PFSK-1 (cell line): ENCODE results near the gene TNNC2.

Experiments
- FOXP2 ChIP-seq: optimal IDR thresholded peaks from 2 replicates; pipeline ENCODE3; 2011; ENCODE audit warnings: borderline replicate concordance, control low read depth, inconsistent platforms; ENCODE audit not compliant: insufficient read depth; ENCODE audit errors: extremely low read length, extremely low read depth
- POLR2AphosphoS5 ChIP-seq: IDR thresholded peaks from 2 replicates; pipeline ENCODE4 v1.6.1; 2012; ENCODE audit warnings: low read depth, mild to moderate bottlenecking, control low read depth, low read length, moderate library complexity
- SIN3A ChIP-seq: IDR thresholded peaks from 2 replicates; pipeline ENCODE4 v1.6.1; 2012; ENCODE audit warnings: mild to moderate bottlenecking, low read length, moderate library complexity, borderline replicate concordance; ENCODE audit not compliant: insufficient read depth
- TAF1 ChIP-seq: IDR thresholded peaks from 2 replicates; pipeline ENCODE4 v1.6.1; 2012; ENCODE audit warnings: low read length, control low read depth, borderline replicate concordance; ENCODE audit not compliant: insufficient read depth
- TF ChIP-seq, protein P1 (sequence below), 2 experiments: IDR thresholded peaks; 2 replicates each; pipeline versions ENCODE4 v1.6.1 to v1.8.0; 2011 to 2012; ENCODE audit warnings: low read depth in 2 of 2, low read length in 2 of 2, control low read depth in 1 of 2, inconsistent platforms in 1 of 2, mild to moderate bottlenecking in 1 of 2, moderate library complexity in 1 of 2; ENCODE audit not compliant: insufficient read depth in 1 of 2

Gene TNNC2

GRCh38 chr20:45845452-45845851 is 18.3 kb upstream of the TNNC2 start:
- TF ChIP-seq, protein P1, sequence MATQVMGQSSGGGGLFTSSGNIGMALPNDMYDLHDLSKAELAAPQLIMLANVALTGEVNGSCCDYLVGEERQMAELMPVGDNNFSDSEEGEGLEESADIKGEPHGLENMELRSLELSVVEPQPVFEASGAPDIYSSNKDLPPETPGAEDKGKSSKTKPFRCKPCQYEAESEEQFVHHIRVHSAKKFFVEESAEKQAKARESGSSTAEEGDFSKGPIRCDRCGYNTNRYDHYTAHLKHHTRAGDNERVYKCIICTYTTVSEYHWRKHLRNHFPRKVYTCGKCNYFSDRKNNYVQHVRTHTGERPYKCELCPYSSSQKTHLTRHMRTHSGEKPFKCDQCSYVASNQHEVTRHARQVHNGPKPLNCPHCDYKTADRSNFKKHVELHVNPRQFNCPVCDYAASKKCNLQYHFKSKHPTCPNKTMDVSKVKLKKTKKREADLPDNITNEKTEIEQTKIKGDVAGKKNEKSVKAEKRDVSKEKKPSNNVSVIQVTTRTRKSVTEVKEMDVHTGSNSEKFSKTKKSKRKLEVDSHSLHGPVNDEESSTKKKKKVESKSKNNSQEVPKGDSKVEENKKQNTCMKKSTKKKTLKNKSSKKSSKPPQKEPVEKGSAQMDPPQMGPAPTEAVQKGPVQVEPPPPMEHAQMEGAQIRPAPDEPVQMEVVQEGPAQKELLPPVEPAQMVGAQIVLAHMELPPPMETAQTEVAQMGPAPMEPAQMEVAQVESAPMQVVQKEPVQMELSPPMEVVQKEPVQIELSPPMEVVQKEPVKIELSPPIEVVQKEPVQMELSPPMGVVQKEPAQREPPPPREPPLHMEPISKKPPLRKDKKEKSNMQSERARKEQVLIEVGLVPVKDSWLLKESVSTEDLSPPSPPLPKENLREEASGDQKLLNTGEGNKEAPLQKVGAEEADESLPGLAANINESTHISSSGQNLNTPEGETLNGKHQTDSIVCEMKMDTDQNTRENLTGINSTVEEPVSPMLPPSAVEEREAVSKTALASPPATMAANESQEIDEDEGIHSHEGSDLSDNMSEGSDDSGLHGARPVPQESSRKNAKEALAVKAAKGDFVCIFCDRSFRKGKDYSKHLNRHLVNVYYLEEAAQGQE (IDR thresholded peaks at IDR 0.05; ENCODE audit: insufficient read depth in 1 of 2, low read depth in 2 of 2, low read length in 2 of 2): no peak
- TF ChIP-seq FOXP2 (no peak), POLR2AphosphoS5 (no peak), SIN3A (no peak), TAF1 (no peak)

DNA sequence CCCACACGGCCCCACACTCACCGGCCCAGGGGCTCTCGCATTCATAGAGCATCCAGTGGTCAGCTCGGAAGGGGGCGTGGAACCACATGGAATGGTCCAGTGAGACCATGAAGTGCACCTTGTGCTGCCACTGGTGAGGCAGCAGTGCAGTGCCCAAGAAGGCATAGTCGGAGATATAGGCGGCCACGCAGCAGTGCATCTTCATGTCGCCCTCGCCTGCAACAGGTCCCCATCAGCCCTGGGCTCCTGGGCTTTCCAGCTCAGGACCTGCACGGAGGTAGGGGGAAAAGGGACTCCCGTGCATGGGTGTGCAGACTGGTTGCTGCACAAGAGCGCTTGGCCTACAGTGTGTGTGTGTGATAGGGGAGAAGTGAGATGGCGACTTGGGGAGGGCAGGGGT is 16.4 kb upstream of the TNNC2 start:
- TF ChIP-seq POLR2AphosphoS5: peak; percentile 12; the same call in 1 of the 2 replicates
- TF ChIP-seq FOXP2: no peak
- no peak for TF ChIP-seq SIN3A

GRCh38 chr20:45842169-45842812 is 15.2 kb upstream of the TNNC2 start:
- TF ChIP-seq, protein P1 (IDR thresholded peaks at IDR 0.05; ENCODE audit: insufficient read depth in 1 of 2, low read depth in 2 of 2, low read length in 2 of 2): no peak
- TF ChIP-seq TAF1: no peak
- TF ChIP-seq FOXP2: no peak
- TF ChIP-seq SIN3A: no peak
- TF ChIP-seq POLR2AphosphoS5: no peak

DNA sequence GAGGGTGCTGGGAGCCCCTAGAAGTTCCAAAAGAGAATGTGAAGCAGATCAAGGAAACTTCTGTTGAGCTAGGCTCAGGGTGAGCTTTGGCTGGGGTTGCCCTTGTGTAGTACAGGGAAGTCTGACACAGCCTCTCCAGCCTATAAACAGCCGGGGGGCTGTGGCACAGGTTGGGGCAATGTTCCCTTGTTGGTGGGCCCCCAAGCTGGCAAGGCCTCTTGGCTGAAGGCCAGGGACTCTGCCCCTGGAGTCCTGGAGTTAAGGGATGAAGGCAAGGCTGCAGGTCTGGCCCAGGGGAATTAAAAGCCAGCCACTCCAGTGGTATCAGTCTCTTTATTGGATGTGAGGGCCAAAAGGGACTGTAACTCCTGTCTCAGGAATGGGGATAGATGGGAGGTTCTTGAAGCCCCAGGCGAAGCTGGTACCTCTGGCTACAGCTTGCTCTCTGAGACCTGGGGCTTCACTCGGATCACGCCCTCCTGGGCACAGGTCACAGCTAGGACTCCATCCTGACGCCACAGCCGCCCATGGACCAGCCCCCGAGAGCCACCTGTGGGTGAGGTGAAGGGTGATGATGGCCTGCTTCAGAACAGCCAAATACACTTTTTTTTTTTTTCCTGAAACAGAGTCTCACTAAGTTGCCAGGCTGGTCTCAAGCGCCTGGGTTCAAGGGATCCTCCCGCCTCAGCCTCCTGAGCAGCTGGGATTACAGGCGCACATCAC is 14.5 kb upstream of the TNNC2 start:
- TF ChIP-seq, protein P1 (IDR thresholded peaks at IDR 0.05; ENCODE audit: insufficient read depth in 1 of 2, low read depth in 2 of 2, low read length in 2 of 2): no peak
- TF ChIP-seq POLR2AphosphoS5 (no peak), TAF1 (no peak), SIN3A (no peak), FOXP2 (no peak)

- no peak for TF ChIP-seq SIN3A
- TF ChIP-seq POLR2AphosphoS5: no peak
- no peak for TF ChIP-seq FOXP2
- TF ChIP-seq, protein P1 (IDR thresholded peaks at IDR 0.05; ENCODE audit: insufficient read depth in 1 of 2, low read depth in 2 of 2, low read length in 2 of 2): no peak
- TF ChIP-seq TAF1: no peak
Measured at GRCh38 chr20:45840700-45841198, 13.6 kb upstream of the TNNC2 start.
